Placental pericyte (primary cell): ENCODE measurements around the gene CNEP1R1. TPM values are rescaled to one million over a fixed set of nuclear protein-coding genes. Genes with fewer than 3 reads are reported as not detected.

Experiments used
- small RNA-seq: library from RNA; depleted of rRNA; stranded (forward); fragments of <200 nt; gene quantifications from one replicate; pipeline ENCODE3, GENCODE V24; 2012; ENCODE audit warnings: low replicate concordance
- total RNA-seq: library from RNA; depleted of rRNA; stranded (reverse); fragments of >200 nt; gene quantifications from 2 replicates; pipeline ENCODE4 v1.2.3, GENCODE V29; 2012

CNEP1R1 gene, protein sequence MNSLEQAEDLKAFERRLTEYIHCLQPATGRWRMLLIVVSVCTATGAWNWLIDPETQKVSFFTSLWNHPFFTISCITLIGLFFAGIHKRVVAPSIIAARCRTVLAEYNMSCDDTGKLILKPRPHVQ
- 16.0 and 34.5 TPM in 2 replicates for total RNA-seq

DNA sequence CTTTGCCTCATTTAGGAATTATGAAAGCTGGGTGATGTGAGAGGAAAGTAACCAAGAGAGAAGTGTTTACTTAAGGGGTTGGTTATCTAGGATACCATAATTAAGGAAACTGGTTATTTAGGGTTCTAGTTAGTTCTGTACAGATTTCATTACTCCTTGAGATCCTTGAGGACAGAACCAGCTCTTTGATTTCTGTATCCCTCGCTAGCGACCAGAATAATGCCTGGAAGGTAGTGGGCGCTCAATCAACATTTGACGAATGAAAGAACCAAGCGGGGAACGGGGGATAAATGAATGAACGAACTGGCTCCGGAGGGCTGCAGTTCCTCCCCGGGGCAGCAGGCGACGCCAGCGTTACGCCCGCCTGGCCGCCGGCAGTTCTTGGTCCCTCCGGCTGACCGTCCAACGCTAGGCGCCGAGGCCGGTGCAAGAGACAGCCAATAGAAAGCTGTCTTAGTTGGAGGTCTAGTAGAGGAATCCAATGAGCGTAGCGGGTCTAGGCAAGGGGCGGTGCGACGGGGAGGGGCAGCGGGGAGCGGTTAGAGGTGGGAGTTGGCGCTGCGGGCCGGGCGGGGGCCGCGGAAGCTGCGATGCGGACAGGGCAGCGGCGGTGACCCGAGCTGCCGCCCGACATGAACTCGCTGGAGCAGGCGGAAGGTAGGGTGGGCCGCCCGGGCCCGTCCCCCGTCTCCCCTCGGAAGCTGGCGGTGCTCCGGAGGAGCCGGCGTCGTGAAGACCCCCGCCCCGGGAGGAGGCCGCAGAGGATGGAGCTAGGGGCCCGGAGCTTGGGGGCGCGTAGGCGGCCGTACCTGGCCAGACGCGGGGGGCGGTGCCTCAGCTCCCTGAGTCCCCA lies at the start of gene CNEP1R1:
CNEP1R1 (plus strand) TSS at position 542 of the 853 bp plus-strand sequence; CDS start at position 633, 91 bp downstream.

DNA sequence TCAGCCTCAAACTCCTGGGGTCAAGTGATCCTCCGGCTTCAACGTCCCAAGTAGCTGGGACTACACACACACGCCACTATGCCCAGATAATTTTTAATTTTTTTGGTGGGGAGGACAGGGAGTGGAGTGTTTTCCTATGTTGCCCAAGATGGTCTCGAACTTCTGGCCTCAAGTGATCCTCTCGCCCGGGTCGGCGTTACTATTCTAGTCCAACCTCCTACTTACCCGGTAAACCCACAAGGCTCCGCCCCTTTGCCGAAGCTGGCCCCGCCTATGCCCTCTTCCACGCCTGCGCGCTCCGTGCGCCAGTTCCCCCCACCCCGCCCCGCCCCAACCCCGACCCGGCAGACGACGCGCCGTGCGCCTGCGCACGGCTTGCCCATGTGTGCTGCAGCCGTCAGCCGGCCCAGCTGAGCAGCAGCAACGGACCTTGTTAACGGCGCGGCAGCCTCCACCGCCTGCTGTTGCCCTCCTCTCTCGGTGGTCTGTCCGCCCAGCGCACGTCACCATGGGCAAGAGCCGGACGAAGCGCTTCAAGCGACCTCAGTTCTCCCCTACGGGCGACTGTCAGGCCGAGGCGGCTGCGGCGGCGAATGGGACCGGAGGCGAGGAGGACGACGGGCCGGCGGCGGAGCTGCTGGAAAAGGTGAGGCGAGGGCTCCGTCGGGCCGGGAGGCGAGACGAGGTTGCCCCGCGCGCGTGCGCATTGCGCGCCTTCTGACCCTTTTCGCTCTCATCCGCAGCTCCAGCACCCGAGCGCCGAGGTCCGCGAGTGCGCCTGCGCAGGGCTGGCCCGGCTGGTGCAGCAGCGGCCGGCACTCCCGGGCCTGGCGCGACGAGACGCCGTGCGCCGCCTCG lies 40.8 kb downstream of the CNEP1R1 start, which contains the start of gene HEATR3:
HEATR3 (plus strand) TSS at position 347 of the 858 bp plus-strand sequence; CDS start at position 509, 162 bp downstream.

Small RNA genes within 50 kb of the gene (small RNA-seq; reads per million reads assigned to genes)
- not detected for gene RF00017

Other genes starting within 250 kb of the CNEP1R1 start
- under 0.01 TPM in 2 replicates for gene ZNF423, start 169.1 kb upstream of the CNEP1R1 start, total RNA-seq
- 27.1 and 42.8 TPM in 2 replicates for gene HEATR3, start 40.7 kb downstream of the CNEP1R1 start, total RNA-seq
- 12.6 and 14.2 TPM in 2 replicates for gene TENT4B, start 128.1 kb downstream of the CNEP1R1 start, total RNA-seq
- gene ADCY7, start 241.3 kb downstream of the CNEP1R1 start, total RNA-seq, result 29.5 and 30.6 TPM in 2 replicates